ENCODE measurements around the gene ZC3H18. TPM values are rescaled to one million over a fixed set of nuclear protein-coding genes. Genes with fewer than 3 reads are reported as not detected.

Gene ZC3H18
- total RNA-seq (38.2 TPM), polyA plus RNA-seq (ENCODE audit: insufficient read depth, low read depth, low replicate concordance) (11.4 TPM)
- long read RNA-seq, donor 1, partial matches to known transcripts: 10 of 15 reads
- long read RNA-seq, donor 1, other reads (novel, unspliced or antisense): 0 of 15 reads
- long read RNA-seq, donor 2, partial matches to known transcripts: 38 of 321 reads
- long read RNA-seq, donor 2, other reads (novel, unspliced or antisense): 281 of 321 reads
- long read RNA-seq, donor 3, partial matches to known transcripts: 5 of 9 reads
- long read RNA-seq, donor 3, other reads (novel, unspliced or antisense): 0 of 9 reads
- long read RNA-seq, donor 4, partial matches to known transcripts: 0 of 2 reads
- long read RNA-seq, donor 4, other reads (novel, unspliced or antisense): 0 of 2 reads
- long read RNA-seq, donor 5, partial matches to known transcripts: 0 of 1 reads
- long read RNA-seq, donor 5, other reads (novel, unspliced or antisense): 0 of 1 reads
- long read RNA-seq, donor 6, partial matches to known transcripts: 761 of 767 reads
- long read RNA-seq, donor 6, other reads (novel, unspliced or antisense): 6 of 767 reads
- long read RNA-seq, donor 7, partial matches to known transcripts: 8 of 18 reads
- long read RNA-seq, donor 7, other reads (novel, unspliced or antisense): 4 of 18 reads
- long read RNA-seq, donor 8, partial matches to known transcripts: 7 of 10 reads
- long read RNA-seq, donor 8, other reads (novel, unspliced or antisense): 0 of 10 reads
- long read RNA-seq, donor 9, partial matches to known transcripts: 0 of 2 reads
- long read RNA-seq, donor 9, other reads (novel, unspliced or antisense): 0 of 2 reads
- long read RNA-seq, donor 10, partial matches to known transcripts: 5 of 7 reads
- long read RNA-seq, donor 10, other reads (novel, unspliced or antisense): 0 of 7 reads

- Histone ChIP-seq H3K27ac (ENCODE audit: low read depth in 2 of 2, low read length in 2 of 2) (peak within 1 kb of the TSS in 1 of 2 donors; percentile 67), H3K4me3 (ENCODE audit: low read length in 3 of 3) (peak within 1 kb of the TSS; percentile 75 to 82 (median 81)), H3K4me1 (ENCODE audit: control insufficient read depth in 2 of 3, insufficient read depth in 2 of 3, low read depth in 1 of 3, low read length in 3 of 3) (peaks cover 4 to 13% (median 6%) of the 10 kb centered on the region in 3 donors), H3K27me3 (ENCODE audit: control insufficient read depth, insufficient read depth, low read length) (no peaks in the 10 kb centered on the region), H3K9ac (ENCODE audit: low read length in 3 of 3) (peak within 1 kb of the TSS; percentile 32 to 74 (median 43)), H3K9me3 (ENCODE audit: control insufficient read depth in 2 of 3, insufficient read depth in 1 of 3, low read length in 3 of 3) (no peaks in the 10 kb centered on the region), H3K36me3 (ENCODE audit: control insufficient read depth in 2 of 3, insufficient read depth in 3 of 3, low read length in 3 of 3) (peaks cover 0 to 3% (median 0%) of the 10 kb centered on the region in 3 donors)
- peak; percentile 96 to 99 (median 98) for DNase-seq
- no peak for FAIRE-seq
- no peak for TF ChIP-seq CTCF (IDR thresholded peaks at IDR 0.05; ENCODE audit: borderline replicate concordance, extremely low read depth, insufficient read depth)
- intact Hi-C loops (cut with DNase I): no loop called here
These were observed at the start of gene ZC3H18 for GRCh38 chr16:88569985-88570690. ZC3H18 (plus strand) TSS chr16:88570403; CDS start chr16:88577124, 6,721 bp downstream.

- Histone ChIP-seq H3K4me1 (ENCODE audit: control insufficient read depth in 2 of 3, insufficient read depth in 2 of 3, low read depth in 1 of 3, low read length in 3 of 3) (peaks cover 0 to 9% (median 0%) of the 10 kb centered on the region in 3 donors), H3K4me3 (ENCODE audit: low read length in 3 of 3) (no peak overlapping the region)
These were observed 48.5 kb upstream of the ZC3H18 start for GRCh38 chr16:88521674-88522073.

More at GRCh38 chr16:88521674-88522073, 48.5 kb upstream of the ZC3H18 start:
- DNase-seq (no peak), FAIRE-seq (no peak)
- H3K9me3 ChIP-seq (ENCODE audit: control insufficient read depth in 2 of 3, insufficient read depth in 1 of 3, low read length in 3 of 3): no peaks in the 10 kb centered on the region
- no peak for TF ChIP-seq CTCF (IDR thresholded peaks at IDR 0.05; ENCODE audit: borderline replicate concordance, extremely low read depth, insufficient read depth)
- H3K36me3 ChIP-seq (ENCODE audit: control insufficient read depth in 2 of 3, insufficient read depth in 3 of 3, low read length in 3 of 3): no peaks in the 10 kb centered on the region
- H3K27me3 ChIP-seq (ENCODE audit: control insufficient read depth, insufficient read depth, low read length): no peaks in the 10 kb centered on the region
- no peak overlapping the region for H3K9ac ChIP-seq (ENCODE audit: low read length in 3 of 3)
- H3K27ac ChIP-seq (ENCODE audit: low read depth in 2 of 2, low read length in 2 of 2): no peak overlapping the region
- intact Hi-C loops (cut with DNase I): no loop called here

All from kidney (tissue), 22 donors.